Endothelial cell of umbilical vein (primary cell): ENCODE data around the gene MRPS35. TPM values are rescaled to one million over a fixed set of nuclear protein-coding genes. Genes with fewer than 3 reads are reported as not detected.

Source experiments
- BruUV-seq: library from RNA; stranded (reverse); fragments of 400-500 nt; replicated peaks from 2 replicates; lab custom pipeline; 2021; lab: Mats Ljungman, UMichigan
- CTCF ChIA-PET: fragments of 300-600, 350-600 bp; sonication (Branson Sonifier 250); formaldehyde crosslinking; loops from one replicate; lab custom pipeline; 2021; ENCODE audit warnings: antibody characterized with exemption, inconsistent platforms; lab: Charles Lee
- POLR2A ChIA-PET: fragments of 300-600, 350-600 bp; sonication (Branson Sonifier 250); formaldehyde crosslinking; loops from one replicate; lab custom pipeline; 2021; ENCODE audit warnings: antibody characterized with exemption, inconsistent platforms; lab: Charles Lee
- DNase-seq: peaks from one replicate; pipeline ENCODE4 v3.0.0-alpha.2; 2011; ENCODE audit warnings: low read depth, low spot score
- FAIRE-seq: peaks from 2 replicates; lab custom pipeline; 2011; peaks lifted over from hg19 to GRCh38; lab: Jason Lieb, UNC
- H2AFZ ChIP-seq: 2 replicates; pipeline ENCODE4 v1.6.0; 2012; ENCODE audit warnings: low read depth, low read length, control low read depth, inconsistent platforms
- H3K27ac ChIP-seq: 2 replicates; pipeline ENCODE4 v1.5.1; 2011; ENCODE audit warnings: low read depth, mild to moderate bottlenecking, control low read depth, low read length, moderate library complexity; ENCODE audit not compliant: insufficient read depth
- H3K27me3 ChIP-seq, 2 experiments: 2 replicates each; pipeline versions ENCODE4 v1.6.0 to v1.6.1; 2011; ENCODE audit warnings: low read length in 2 of 2, mixed read lengths in 1 of 2; ENCODE audit not compliant: control insufficient read depth in 2 of 2, insufficient read depth in 2 of 2
- H3K36me3 ChIP-seq, 2 experiments: 2 replicates in 1 of 2; 3 replicates in 1 of 2; pipeline ENCODE4 v1.5.1; 2011; ENCODE audit warnings: low read length in 2 of 2, mild to moderate bottlenecking in 1 of 2, moderate library complexity in 1 of 2; ENCODE audit not compliant: control insufficient read depth in 2 of 2, insufficient read depth in 2 of 2; ENCODE audit errors: extremely low read depth in 1 of 2
- H3K4me1 ChIP-seq: 3 replicates; pipeline ENCODE4 v1.5.1; 2011; ENCODE audit warnings: mild to moderate bottlenecking, low read length; ENCODE audit not compliant: control insufficient read depth, insufficient read depth; ENCODE audit errors: extremely low read depth
- H3K4me2 ChIP-seq: 2 replicates; pipeline ENCODE4 v1.6.1; 2011; ENCODE audit warnings: low read length, control low read depth, mixed read lengths; ENCODE audit not compliant: insufficient read depth
- H3K4me3 ChIP-seq, 3 experiments: fragments of 200-600 bp in 1 of 3; sonication (generic), shearing (Covaris generic) in 1 of 3; replicated peaks in 1 of 3; 2 replicates each; pipeline ENCODE4 v1.5.1; 2011 to 2016; ENCODE audit warnings: control low read depth in 3 of 3, low read length in 3 of 3, mild to moderate bottlenecking in 2 of 3, inconsistent platforms in 1 of 3, low read depth in 1 of 3, moderate library complexity in 1 of 3; ENCODE audit not compliant: insufficient read depth in 1 of 3
- H3K79me2 ChIP-seq: 2 replicates; pipeline ENCODE4 v1.6.0; 2012; ENCODE audit warnings: low read length, inconsistent platforms; ENCODE audit not compliant: control insufficient read depth, insufficient read depth
- H3K9ac ChIP-seq: replicated peaks from 2 replicates; pipeline ENCODE3; 2011; ENCODE audit warnings: low read length, control low read depth; ENCODE audit not compliant: insufficient read depth; ENCODE audit errors: extremely low read depth
- H3K9me1 ChIP-seq: replicated peaks from 3 replicates; pipeline ENCODE4 v1.6.0; 2011; ENCODE audit warnings: mild to moderate bottlenecking, low read length; ENCODE audit not compliant: control insufficient read depth, insufficient read depth; ENCODE audit errors: extremely low read depth
- H3K9me3 ChIP-seq: replicated peaks from 2 replicates; pipeline ENCODE4 v1.5.1; 2012; ENCODE audit warnings: low read length, inconsistent platforms; ENCODE audit not compliant: control insufficient read depth, insufficient read depth
- H4K20me1 ChIP-seq: replicated peaks from 2 replicates; pipeline ENCODE3; 2011; ENCODE audit warnings: mild to moderate bottlenecking, low read length; ENCODE audit not compliant: control insufficient read depth, insufficient read depth; ENCODE audit errors: extremely low read depth
- EZH2 ChIP-seq: IDR thresholded peaks from 2 replicates; pipeline ENCODE4 v1.6.1; 2012; ENCODE audit warnings: borderline replicate concordance, low read depth, mild to moderate bottlenecking, moderate library complexity, low read length, inconsistent platforms; ENCODE audit not compliant: severe bottlenecking
- FOS ChIP-seq: IDR thresholded peaks from 2 replicates; pipeline ENCODE4 v1.6.1; 2011; ENCODE audit warnings: mild to moderate bottlenecking, low read length, moderate library complexity, borderline replicate concordance; ENCODE audit not compliant: insufficient read depth
- GATA2 ChIP-seq: IDR thresholded peaks from 2 replicates; pipeline ENCODE4 v1.7.0; 2011; ENCODE audit warnings: low read depth, mild to moderate bottlenecking, moderate library complexity, mixed read lengths, low read length; ENCODE audit not compliant: insufficient read length, insufficient read depth
- JUN ChIP-seq: IDR thresholded peaks from 2 replicates; pipeline ENCODE4 v1.6.1; 2011; ENCODE audit warnings: borderline replicate concordance, low read depth; ENCODE audit not compliant: insufficient read length, insufficient read depth
- MYC ChIP-seq: IDR thresholded peaks from one replicate; pipeline ENCODE4 v1.6.1; 2011; ENCODE audit warnings: mild to moderate bottlenecking, low read depth, low read length
- POLR2A ChIP-seq: IDR thresholded peaks from 2 replicates; pipeline ENCODE4 v1.6.1; 2012; ENCODE audit warnings: low read depth, mild to moderate bottlenecking, control low read depth, low read length
- POLR2AphosphoS5 ChIP-seq: IDR thresholded peaks from 2 replicates; pipeline ENCODE4 v1.6.1; 2012; ENCODE audit warnings: low read depth, mild to moderate bottlenecking, control low read depth, low read length, moderate library complexity; ENCODE audit not compliant: insufficient read depth
- dilution Hi-C: fragments of 300-500 bp; cut with MboI; formaldehyde crosslinking; loops from one replicate; pipeline ENCODE4 v1.15.0; 2019; ENCODE audit warnings: low sequenced_read_pairs; ENCODE audit not compliant: extremely low pct_ligation_motif_present
- intact Hi-C: fragments of 100-400 bp; cut with micrococcal nuclease; formaldehyde crosslinking; loops from one replicate; pipeline ENCODE4 v1.10.0; 2022
- polyA plus RNA-seq, 4 experiments: library from polyadenylated mRNA; depleted of rRNA in 3 of 4; stranded (reverse) in 3 of 4; unstranded in 1 of 4; fragments of >200 nt; gene quantifications; 2 replicates each; pipeline versions ENCODE4 v1.2.1 to v1.2.3, GENCODE V29; 2011 to 2012; ENCODE audit warnings: missing spikeins in 1 of 4
- total RNA-seq: library from RNA; stranded (reverse); gene quantifications from 2 replicates; pipeline ENCODE4 v1.2.3, GENCODE V29; 2021
- TF ChIP-seq, protein P1 (sequence below): IDR thresholded peaks from 2 replicates; pipeline ENCODE4 v1.6.1; 2011; ENCODE audit not compliant: insufficient read depth, insufficient read length
- TF ChIP-seq, protein P2 (sequence below), 2 donors: IDR thresholded peaks; 1 replicate in 1 of 2; 2 replicates in 1 of 2; pipeline ENCODE4 v1.5.1; 2011; ENCODE audit warnings: low read length in 2 of 2, mild to moderate bottlenecking in 2 of 2, moderate library complexity in 2 of 2, control low read depth in 1 of 2, inconsistent platforms in 1 of 2, low read depth in 1 of 2; ENCODE audit not compliant: insufficient read depth in 1 of 2; ENCODE audit errors: extremely low read depth in 1 of 2

The MRPS35 gene
- total and polyA plus RNA-seq, 2 donors (not counting 3 experiments of a cell fraction or from before 2014, with no cell fraction given), result 22.7 to 38.6 TPM

DNA sequence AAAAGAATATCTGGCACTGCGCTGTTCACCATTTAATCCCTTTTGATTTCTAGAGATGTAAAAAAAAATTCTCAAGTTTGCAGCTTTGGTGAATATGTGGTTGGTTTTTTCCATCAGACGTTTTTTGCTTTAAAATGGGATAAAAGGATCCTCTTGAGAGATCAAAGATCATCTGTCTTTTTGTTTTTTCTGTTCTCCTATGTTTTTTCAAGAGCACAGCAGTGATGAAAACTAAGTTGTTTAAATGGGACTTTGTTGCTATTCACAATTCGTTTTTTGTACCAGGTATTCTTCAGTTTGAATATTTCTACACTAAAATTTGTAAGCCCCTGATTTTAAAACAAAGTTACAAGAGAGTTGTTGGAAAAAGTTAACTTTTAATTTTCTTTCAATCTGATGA is 44.1 kb upstream of the MRPS35 start:
- H3K9me1 ChIP-seq, result no peaks in the 10 kb centered on the region
- TF ChIP-seq, protein P1, sequence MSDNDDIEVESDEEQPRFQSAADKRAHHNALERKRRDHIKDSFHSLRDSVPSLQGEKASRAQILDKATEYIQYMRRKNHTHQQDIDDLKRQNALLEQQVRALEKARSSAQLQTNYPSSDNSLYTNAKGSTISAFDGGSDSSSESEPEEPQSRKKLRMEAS, result no peak
- TF ChIP-seq EZH2, result no peak
- no peak for TF ChIP-seq FOS
- TF ChIP-seq, protein P2, sequence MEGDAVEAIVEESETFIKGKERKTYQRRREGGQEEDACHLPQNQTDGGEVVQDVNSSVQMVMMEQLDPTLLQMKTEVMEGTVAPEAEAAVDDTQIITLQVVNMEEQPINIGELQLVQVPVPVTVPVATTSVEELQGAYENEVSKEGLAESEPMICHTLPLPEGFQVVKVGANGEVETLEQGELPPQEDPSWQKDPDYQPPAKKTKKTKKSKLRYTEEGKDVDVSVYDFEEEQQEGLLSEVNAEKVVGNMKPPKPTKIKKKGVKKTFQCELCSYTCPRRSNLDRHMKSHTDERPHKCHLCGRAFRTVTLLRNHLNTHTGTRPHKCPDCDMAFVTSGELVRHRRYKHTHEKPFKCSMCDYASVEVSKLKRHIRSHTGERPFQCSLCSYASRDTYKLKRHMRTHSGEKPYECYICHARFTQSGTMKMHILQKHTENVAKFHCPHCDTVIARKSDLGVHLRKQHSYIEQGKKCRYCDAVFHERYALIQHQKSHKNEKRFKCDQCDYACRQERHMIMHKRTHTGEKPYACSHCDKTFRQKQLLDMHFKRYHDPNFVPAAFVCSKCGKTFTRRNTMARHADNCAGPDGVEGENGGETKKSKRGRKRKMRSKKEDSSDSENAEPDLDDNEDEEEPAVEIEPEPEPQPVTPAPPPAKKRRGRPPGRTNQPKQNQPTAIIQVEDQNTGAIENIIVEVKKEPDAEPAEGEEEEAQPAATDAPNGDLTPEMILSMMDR (IDR thresholded peaks at IDR 0.05; ENCODE audit: extremely low read depth in 1 of 2, insufficient read depth in 1 of 2, low read depth in 1 of 2, low read length in 2 of 2), result no peak
- TF ChIP-seq JUN, result no peak
- TF ChIP-seq MYC, result no peak
- TF ChIP-seq GATA2, result no peak
- TF ChIP-seq POLR2AphosphoS5, result no peak
- TF ChIP-seq POLR2A, result no peak
- intact Hi-C loops (no loop called here), dilution Hi-C loops (no loop called here)
- no peaks in the 10 kb centered on the region for H3K79me2 ChIP-seq
- H3K4me1 ChIP-seq, result no peaks in the 10 kb centered on the region
- FAIRE-seq (no peak), DNase-seq (no peak)
- no peaks in the 10 kb centered on the region for H3K9me3 ChIP-seq
- H3K4me3 ChIP-seq, result no peak overlapping the region
- H3K27ac ChIP-seq, result no peak overlapping the region
- BruUV-seq, result no TSS peak
- H3K4me2 ChIP-seq, result no peak overlapping the region
- H2AFZ ChIP-seq, result no peak overlapping the region
- H3K9ac ChIP-seq, result no peak overlapping the region
- H4K20me1 ChIP-seq, result no peaks in the 10 kb centered on the region
- ChIA-PET CTCF (no interaction called here), POLR2A (no interaction called here)
- H3K36me3 ChIP-seq, result peaks cover 24 to 33% of the 10 kb centered on the region in 2 experiments
- no peaks in the 10 kb centered on the region for H3K27me3 ChIP-seq
